HG03066 (cell line): ENCODE results near the gene HOXA10.

Experiments
- ATAC-seq: cut with Tn5 transposase; IDR thresholded peaks from one replicate; pipeline ENCODE4 v1.9.1; 2021; ENCODE audit warnings: low read depth; ENCODE audit not compliant: unreplicated experiment

The HOXA10 gene

DNA sequence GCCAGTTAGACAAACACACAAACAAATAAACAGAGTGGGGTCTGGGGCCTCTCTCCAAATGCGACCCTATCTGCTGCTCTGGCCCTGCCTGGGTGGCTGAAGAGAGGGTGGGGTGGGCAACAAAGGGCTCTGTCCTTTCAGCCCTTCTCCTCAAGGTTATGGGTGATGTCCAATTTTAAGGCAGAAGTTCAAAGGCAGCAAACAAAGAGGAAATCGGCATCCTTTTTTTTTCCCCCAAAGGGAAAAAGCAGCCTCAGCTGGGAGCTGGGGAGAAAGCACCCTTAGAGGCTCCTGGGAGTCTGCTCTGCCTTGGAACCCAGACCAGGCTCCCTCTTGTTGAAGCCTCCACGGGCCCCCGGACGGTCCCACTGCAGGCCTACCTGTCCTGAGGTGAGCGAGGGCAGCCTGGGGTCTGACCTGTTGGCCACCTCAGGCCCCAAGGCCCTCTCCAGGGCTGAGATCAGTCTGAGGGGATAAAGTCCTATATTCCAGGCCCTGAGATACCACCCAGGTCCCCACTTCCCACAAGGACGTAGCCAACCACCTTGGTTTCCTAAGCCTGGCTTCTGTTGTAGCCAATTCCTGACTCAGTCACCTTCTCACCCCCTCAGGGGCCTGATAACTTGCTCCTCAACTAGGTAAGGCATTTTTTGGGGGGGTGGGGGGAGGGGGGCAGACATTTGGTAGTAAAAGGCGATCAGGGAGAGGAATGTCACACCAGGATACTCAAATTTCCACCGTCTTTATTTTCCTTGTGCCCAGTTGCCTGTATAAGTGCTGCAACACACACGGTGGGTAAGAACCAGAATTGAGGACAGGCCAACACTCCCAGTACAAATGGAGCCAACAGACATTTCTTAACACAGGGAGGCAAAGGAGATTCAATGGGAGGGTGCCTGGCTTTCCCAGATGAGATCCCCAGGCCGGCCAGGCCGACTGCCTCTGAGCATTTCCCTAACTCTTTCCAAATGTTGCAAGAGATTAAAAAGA lies 6.6 kb upstream of the HOXA10 start:
- no peak for ATAC-seq

DNA sequence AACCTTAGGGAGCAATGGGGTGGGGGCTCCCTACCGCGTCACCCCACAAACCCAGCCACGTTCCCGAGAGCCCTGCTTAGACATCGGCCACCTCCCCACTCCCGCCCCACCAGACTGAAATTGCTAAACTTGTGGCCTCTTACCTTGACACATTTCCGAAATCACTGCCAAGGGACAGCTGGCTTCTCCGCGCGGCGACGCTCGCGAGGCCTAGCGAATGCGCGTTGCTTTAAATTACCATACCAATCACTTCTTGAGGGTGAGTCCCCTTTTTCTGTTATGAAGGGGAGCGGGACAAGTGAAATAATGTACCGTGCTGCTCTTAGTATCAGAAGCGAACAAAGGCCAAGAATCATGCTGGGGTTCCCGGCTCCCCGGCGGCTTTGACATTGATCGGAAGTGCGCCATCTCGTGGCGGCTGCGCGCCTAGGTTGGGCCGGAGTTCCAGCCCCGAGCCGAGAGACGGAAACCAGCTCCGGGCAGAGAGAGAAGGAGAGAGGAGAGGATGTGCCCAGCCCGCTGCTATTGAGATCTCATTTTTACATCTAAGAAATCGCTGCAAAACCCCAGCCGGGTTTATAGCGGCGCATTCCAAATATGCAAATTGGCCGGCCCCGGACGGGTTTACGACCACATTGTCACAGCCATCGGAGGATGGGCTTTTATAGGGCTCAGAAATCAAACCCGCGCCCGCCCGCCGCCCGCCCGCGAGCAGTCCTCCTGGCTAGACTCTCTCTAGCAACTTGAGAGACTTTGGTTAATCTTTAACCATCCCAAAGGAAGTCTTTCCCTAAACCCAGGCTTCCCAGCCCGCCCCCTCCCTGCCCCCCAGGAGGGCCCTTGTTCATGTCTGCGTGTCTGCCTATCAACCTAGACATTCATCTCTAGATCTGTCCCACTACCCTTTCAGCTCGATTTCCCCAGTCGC lies 5.6 kb upstream of the HOXA10 start:
- no peak for ATAC-seq

DNA sequence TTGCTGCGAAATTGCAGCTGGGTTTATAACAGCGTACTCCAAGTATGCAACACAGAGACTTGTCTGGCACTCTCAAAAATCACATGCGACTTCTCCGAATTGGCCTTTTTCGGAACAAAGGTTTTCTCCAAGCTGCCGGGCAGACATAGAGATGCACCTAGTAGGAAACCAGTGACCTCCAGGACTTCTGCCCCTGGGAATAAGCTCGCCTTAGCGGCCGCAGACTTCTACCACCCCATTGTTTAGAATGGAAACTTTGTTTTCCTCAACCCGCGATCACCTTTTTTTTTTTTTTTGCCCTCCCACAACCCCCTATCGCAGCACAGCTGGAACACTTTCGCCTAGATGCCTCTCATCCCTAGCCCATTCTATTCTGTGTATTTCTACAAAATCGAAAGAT lies 4.9 kb upstream of the HOXA10 start:
- ATAC-seq, result no peak

DNA sequence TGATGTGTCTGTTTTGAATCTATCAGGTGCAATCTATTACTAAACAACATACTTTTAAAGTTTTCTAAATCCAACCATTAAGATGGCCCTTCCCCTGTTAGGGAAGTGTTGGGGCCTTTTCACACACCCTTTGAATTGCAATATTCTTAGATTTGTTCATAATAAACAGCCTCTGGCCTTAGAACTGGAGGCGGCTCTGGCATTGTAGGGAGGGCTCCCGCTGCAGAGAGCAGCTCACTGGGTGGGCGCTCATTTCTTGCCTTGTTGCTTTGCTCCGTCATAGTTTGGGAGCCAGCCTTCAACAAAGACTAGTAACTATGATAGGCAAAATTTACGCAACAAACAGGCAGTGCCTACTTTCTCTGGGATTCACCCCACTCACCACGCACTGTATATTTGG lies 4.2 kb upstream of the HOXA10 start:
- no peak for ATAC-seq

DNA sequence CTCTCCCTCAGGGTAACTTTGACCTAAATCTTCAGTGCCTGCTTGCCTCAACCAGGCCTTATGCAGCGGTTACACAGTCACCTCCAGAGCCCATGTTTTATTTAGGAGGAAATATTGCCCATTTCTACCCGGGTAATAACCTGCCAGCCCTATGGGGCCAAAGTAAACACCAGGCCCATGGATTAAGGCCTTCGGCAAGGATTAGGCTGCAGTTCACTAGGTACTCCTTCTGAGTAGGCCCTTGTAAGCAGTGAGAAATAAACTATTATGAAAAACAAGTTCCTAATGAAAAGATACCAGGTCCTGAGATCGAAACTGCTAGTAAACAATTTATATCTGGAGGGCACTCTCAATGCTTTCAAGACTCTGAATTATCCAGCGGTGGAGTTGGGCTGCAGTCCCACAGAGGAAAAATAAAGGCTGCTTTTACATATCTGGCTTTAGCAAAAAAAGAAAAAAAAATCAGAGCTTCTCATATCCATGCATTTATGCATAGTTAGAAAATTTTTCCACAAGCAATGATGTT lies 3.7 kb upstream of the HOXA10 start:
- no peak for ATAC-seq

DNA sequence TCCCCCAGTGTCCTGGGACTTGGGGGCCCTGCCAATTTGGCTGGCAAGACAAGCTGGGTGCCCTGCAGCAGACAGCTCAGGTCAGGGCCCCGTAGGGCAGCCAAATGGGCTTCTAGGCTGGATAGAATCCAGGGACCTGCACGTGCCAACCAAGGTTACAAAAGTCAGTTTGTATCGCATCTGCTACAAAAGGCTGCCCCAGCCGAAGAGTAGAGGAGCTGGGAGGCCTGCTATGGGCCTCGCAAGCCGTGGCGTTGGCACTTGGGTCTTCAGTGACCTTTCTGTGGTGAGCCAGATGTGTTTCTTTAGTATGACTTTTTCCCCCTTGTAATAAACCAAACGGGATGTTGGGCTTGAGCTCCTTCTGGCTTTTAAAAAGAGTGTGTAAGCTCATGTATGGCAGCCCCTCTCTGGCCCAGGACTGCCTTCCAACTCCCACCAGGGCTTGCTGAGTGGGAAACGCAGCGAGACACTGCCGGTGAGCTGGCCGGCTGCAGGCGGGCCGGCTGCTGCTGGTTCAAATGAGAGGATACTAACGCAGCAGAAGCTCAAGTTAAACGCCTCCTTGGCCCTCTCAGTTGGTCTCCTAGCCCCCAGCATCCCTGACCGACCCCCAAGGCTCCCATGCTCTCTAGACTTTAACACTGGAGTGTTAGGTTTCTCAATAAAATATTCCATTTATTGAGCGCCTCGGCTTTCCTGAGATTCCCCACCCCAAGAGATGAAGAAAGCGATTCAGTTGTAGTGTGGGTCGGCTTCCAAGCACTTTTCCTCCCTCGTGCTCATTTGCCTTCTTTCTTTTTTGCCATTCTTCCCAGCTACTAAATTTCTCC lies 3.1 kb upstream of the HOXA10 start:
- ATAC-seq, result no peak

DNA sequence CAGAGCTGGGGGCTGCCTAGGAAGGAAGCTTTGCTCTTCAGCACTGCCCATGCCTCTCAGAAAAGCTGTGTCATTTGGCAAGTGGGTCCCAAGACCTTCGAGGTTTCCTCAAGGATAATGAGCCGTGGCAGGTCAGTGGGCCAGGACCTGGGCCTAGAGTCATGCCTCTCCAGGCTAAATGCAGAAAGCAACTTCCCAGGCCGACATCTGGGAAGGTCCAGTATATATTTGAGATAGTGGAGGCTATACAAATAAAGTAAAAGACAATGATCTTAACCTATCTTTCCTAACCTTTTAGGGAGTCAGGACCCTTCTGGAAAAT lies 2.4 kb upstream of the HOXA10 start:
- no peak for ATAC-seq

DNA sequence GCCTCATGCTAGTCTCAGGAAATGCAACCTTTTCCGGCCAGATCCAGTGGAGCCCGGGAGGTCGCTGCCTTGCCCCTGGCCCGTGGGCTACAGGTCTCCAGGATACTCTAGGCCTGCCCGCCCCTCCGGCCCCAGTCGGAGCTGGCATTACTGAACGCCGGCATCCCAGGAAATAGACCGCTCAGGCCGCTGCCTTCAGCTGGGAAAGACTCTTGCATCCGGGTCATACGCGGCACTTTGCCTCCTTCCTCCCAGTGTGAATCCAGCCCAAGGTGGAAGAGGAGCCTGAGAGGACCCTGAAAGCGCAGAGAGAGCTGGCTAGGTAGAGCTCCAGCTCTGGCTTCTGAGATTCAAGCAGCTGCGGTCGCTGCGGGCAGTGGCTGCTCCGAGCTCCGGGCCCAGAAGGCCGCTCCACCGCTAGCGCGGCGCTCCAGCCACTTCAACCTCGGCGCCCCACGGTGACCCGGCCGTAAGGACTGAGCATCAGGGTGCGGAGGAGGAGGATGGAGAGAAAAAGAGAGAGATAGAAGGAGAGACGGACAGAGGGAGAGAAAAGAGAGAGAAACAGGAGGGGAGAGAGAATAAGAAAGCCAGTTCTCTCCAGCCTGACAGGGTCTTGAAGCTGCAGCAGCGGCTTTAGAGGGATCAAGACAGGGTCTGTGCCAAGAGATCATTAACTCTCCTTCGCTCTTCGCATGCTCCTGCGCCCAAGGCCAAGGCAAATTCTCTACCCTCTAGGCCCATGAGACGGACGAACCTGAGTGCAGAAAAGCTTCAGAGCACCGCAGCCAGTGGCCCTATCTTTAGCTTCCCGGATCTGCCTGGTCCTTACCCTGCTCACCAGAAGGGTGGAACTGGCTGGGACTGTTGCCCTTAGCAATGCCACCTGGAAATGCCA lies 1.8 kb upstream of the HOXA10 start:
- no peak for ATAC-seq

DNA sequence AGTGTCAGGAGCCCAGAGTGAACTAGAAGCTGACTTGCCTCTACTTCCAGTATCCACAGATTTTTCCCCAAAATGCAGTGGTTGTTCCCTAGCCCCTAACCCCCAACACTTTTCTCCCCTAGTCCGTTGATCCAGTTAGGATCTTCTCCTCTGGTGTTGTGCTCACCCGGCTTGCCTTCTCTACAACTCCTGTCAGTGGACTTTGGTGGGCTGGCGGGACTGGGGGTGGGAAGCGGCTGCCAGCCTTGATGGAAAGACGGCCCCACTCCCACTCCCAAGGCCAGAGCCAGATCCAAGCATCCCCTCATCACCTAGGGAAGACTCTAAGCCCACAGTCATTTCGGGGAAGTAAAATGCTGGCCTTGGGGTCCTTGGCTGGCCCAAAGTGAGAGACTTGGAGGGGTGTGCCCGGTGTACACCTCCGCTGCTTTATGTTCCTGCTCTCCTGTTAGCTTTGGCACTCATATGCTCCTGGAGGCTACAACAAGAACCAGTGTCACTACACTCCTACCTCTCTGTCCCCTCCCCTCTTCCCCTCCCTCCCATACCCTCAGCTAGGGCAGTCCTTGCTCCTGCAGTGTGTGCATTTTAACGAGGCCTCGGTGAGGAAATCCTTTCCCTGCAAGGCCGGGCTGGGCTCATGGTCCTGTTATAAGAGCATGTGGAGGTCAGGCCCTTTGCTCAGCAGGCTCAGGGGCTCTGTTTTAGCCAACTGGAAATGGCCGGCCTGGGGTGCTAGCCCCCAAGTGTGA lies 930 bp upstream of the HOXA10 start:
- no peak for ATAC-seq

DNA sequence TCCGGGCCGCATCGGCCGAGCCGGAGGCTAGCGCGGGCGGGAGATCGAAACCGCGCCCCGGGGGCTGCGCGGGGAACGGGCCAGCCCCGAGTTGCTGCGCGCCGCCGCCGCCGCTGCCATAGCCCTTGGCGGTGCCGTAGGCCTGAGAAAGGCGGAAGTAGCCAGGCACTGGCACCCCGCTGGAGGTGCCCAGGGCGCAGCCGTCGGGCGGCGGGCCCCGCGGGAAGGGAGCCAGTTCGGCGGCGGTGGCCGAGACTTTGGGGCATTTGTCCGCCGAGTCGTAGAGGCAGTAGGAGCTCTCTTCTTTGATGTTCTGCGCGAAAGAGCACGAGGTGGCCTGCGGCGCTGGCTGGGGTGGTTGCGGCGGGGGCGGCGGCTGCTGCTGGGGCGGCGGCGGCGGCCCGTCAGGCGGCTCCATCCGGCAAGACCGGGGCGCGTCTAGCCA lies 587 bp downstream of the HOXA10 start:
- ATAC-seq, result no peak

DNA sequence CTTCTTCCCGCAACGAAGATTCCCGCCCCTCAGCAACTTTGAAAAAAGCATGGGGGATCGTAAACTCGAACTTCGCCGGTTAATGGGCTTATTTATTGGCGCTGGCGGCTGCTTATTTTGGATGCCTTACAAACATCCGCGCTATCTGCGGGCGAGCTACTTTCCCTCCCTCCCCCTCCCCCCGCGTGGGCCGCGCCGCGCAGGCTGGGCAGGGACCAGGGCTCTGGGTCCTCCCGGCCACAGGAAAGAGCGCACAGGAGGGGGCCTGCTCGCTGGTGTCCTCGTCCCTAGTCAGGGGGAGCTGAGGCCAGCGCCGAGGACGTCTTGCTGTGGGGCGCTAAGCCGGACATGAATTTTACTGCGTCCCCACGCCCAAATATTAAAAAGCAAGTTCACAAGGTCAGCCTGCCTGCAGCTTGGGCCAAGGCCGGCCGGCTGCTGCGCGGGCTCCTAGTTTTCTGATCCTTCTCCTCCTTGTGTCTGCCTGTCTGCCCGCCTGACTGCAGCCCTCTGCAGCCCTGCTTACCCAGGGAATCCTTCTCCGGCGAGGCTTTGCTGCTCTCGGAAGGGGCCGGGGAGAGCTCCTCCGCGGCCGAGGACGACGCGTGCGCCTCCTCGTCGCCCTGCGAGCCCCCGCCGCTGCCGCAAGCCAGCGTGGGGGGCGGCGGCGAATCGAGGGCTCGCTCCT lies 1.2 kb downstream of the HOXA10 start:
- no peak for ATAC-seq

DNA sequence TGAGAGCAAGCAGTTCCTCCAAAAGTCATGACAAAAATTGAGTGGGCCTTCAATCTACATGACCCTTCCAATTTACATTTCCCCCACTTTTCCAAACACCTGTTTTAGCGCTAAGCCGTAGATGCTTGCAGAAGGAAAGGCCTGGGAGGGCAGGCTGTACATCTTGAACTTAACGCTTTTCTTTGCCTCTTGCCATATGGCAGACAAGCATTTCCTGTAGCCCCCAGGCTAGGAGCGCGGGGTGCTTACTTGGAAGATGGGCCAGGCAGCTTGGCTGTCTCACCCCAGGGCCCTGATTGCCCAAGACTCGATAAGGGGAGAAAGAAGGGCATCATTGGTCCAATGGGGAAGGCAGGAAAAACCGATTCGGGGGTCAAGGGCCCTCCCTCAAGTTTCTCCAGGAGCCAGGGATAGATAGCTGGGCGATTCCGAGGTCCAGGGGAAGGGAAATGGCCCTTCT lies 1.8 kb downstream of the HOXA10 start:
- ATAC-seq, result no peak

DNA sequence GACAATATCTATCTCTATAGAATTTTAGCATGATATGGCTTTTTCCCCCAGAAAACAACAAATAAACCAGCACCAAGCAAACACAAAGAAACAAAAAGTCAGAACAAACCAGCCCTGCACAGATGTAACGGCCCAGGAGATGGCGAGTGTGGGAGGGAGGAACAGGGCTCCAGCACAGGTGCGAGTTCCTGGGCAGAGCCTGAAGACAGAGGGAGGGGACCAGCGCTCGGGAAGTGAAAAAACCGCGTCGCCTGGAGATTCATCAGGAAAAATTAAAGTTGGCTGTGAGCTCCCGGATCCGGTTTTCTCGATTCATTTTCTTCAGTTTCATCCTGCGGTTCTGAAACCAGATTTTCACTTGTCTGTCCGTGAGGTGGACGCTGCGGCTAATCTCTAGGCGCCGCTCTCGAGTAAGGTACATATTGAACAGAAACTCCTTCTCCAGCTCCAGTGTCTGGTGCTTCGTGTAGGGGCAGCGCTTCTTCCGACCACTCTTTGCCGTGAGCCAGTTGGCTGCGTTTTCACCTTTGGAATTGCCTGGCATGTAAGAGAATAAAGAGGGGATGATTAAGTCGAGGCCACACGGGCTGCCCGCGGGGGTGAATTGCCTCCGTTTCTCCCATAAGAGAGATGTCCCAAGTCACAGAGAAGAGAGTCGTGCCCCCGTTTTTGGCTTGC lies 2.3 kb downstream of the HOXA10 start:
- ATAC-seq, result no peak

DNA sequence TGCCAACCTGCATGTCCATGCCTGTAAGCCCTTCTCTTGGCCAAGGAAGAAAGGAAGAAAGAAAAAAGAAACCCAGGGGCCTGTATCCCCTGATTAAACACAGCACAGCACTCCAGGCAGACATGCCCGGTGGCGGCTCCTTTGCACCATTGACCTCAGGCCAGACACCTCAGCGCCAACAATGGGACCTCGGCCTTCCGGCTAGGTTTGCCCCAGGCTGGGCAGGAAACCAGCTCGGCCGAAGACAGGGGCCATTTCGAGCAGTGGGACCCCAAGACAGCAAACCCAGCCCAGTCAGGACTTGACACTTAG lies 2.8 kb downstream of the HOXA10 start:
- no peak for ATAC-seq

DNA sequence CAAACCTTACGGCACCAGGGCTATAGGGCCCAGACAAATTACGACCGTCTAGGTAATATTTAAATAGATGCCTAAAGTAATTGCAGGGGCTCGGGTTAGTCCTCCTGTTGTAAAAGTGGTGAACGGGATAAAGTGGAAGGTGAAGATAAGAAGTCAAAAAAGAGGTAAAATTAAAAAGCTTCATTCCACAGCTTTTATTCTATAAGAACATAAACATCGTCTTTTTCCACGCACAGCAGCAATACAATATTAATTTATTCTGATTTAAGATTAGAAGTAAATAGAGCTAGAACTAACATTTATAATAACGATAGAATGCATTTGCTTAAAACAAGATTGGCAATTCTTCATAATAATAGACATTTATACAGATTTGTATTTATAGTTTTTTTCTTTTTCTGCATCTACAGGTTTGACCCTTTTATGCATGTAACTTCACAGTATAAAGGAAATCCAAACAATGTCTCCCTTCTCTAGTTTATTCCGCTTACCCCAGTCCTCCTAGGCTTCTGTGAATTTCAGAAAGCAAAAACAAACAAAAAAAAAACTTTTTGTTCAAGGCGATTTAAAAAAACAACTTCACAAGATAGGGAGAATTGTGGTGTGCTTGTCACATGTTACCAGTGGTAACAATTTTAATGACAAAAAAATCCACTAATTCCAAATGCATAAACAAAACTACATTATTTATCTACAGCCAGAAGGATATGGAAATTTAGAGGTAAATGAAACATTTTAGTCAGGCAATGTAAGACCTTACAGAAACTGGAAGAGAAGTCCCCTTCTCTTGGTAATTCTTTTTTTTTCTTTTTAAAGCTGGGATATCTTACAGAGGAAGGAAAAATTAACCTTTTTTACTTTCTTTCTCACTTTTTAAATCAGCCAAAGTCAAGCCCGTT lies 3.4 kb downstream of the HOXA10 start:
- ATAC-seq, result no peak

DNA sequence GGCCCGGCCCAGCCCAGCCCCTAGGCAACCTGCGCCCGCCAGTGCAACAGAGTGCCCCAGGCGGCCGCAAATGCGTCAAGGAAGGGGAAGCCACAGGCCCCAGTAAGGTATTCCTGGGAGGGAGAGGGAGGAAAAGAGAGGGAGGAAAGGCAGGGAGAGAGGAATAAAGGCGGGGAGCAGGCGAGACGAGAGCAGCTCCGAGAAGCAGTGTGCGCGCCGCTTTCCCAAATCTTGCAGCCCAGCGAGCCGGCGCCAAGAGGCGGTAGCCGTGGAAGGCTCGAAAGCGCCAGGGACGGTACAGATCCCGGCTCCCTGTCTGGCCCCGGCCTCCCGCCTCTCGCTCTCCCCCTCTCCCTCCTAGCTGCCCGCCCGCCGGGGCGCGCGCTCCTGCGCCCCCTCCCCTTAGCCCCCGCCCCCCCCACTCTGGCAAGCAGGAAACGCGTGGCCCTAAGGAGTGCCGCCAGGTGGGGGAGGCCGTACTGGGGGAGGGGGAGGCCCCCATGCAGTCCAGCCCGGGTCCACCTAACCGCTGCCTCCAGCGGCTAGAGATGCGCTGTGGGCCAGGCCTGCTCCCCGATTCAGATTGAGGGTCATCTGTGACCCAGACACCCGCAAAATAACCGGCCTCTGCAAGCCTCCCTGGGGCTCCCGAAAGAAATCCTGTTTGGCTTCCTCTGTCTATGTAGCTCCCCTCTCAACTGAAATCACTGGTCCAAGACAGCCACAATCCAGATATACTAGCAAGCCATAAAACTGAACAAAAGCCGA lies 4.3 kb downstream of the HOXA10 start:
- no peak for ATAC-seq
